ENCODE measurements around the gene BCOR. TPM values are rescaled to one million over a fixed set of nuclear protein-coding genes. Genes with fewer than 3 reads are reported as not detected.
A peak's percentile ranks its signal among the peaks of the same experiment; 100 is the strongest.

The BCOR gene
- total RNA-seq, 1 donor from 2014 or later = 19.8 TPM

GRCh38 chrX:40007756-40008705 lies 89.7 kb downstream of the BCOR start:
- peaks cover 0 to 42% (median 0%) of the 10 kb centered on the region in 3 donors for H3K27me3 ChIP-seq (ENCODE audit: control insufficient read depth in 3 of 3, insufficient read depth in 3 of 3, low read length in 3 of 3)
- peaks cover 23 to 39% (median 33%) of the 10 kb centered on the region in 3 donors for H3K4me1 ChIP-seq (ENCODE audit: control insufficient read depth in 3 of 3, insufficient read depth in 3 of 3, low read length in 3 of 3)
- no peak overlapping the region for H3K27ac ChIP-seq (ENCODE audit: low read depth, low read length)
- H3K4me3 ChIP-seq (ENCODE audit: low read length in 3 of 3) = no peak overlapping the region
- H3K9me3 ChIP-seq (ENCODE audit: control insufficient read depth in 3 of 3, low read length in 3 of 3) = no peaks in the 10 kb centered on the region
- H3K36me3 ChIP-seq (ENCODE audit: control insufficient read depth in 3 of 3, insufficient read depth in 3 of 3, low read length in 3 of 3) = no peaks in the 10 kb centered on the region
- no peak overlapping the region for H3K9ac ChIP-seq (ENCODE audit: low read depth in 1 of 3, low read length in 3 of 3)

- Histone ChIP-seq H3K4me1 (ENCODE audit: control insufficient read depth in 3 of 3, insufficient read depth in 3 of 3, low read length in 3 of 3) (peaks cover 18 to 31% (median 25%) of the 10 kb centered on the region in 3 donors), H3K9me3 (ENCODE audit: control insufficient read depth in 3 of 3, low read length in 3 of 3) (no peaks in the 10 kb centered on the region), H3K9ac (ENCODE audit: low read depth in 1 of 3, low read length in 3 of 3) (no peak overlapping the region), H3K36me3 (ENCODE audit: control insufficient read depth in 3 of 3, insufficient read depth in 3 of 3, low read length in 3 of 3) (no peaks in the 10 kb centered on the region), H3K4me3 (ENCODE audit: low read length in 3 of 3) (no peak overlapping the region), H3K27ac (ENCODE audit: low read depth, low read length) (no peak overlapping the region), H3K27me3 (ENCODE audit: control insufficient read depth in 3 of 3, insufficient read depth in 3 of 3, low read length in 3 of 3) (peaks cover 0 to 38% (median 0%) of the 10 kb centered on the region in 3 donors)
Measured at GRCh38 chrX:40007131-40007755, 90.5 kb downstream of the BCOR start.

GRCh38 chrX:40006106-40007017 lies 91.4 kb downstream of the BCOR start:
- Histone ChIP-seq H3K9ac (ENCODE audit: low read depth in 1 of 3, low read length in 3 of 3) (peak overlapping the region in 1 of 3 donors; percentile 3), H3K27me3 (ENCODE audit: control insufficient read depth in 3 of 3, insufficient read depth in 3 of 3, low read length in 3 of 3) (peaks cover 0 to 36% (median 0%) of the 10 kb centered on the region in 3 donors), H3K4me1 (ENCODE audit: control insufficient read depth in 3 of 3, insufficient read depth in 3 of 3, low read length in 3 of 3) (peaks cover 11 to 22% (median 18%) of the 10 kb centered on the region in 3 donors), H3K4me3 (ENCODE audit: low read length in 3 of 3) (peak overlapping the region in 1 of 3 donors; percentile 14), H3K36me3 (ENCODE audit: control insufficient read depth in 3 of 3, insufficient read depth in 3 of 3, low read length in 3 of 3) (no peaks in the 10 kb centered on the region), H3K9me3 (ENCODE audit: control insufficient read depth in 3 of 3, low read length in 3 of 3) (no peaks in the 10 kb centered on the region), H3K27ac (ENCODE audit: low read depth, low read length) (no peak overlapping the region)

- Histone ChIP-seq H3K27ac (ENCODE audit: low read depth, low read length) (no peak overlapping the region), H3K9ac (ENCODE audit: low read depth in 1 of 3, low read length in 3 of 3) (no peak overlapping the region), H3K9me3 (ENCODE audit: control insufficient read depth in 3 of 3, low read length in 3 of 3) (no peaks in the 10 kb centered on the region), H3K36me3 (ENCODE audit: control insufficient read depth in 3 of 3, insufficient read depth in 3 of 3, low read length in 3 of 3) (no peaks in the 10 kb centered on the region), H3K4me3 (ENCODE audit: low read length in 3 of 3) (no peak overlapping the region), H3K27me3 (ENCODE audit: control insufficient read depth in 3 of 3, insufficient read depth in 3 of 3, low read length in 3 of 3) (peaks cover 0 to 31% (median 0%) of the 10 kb centered on the region in 3 donors), H3K4me1 (ENCODE audit: control insufficient read depth in 3 of 3, insufficient read depth in 3 of 3, low read length in 3 of 3) (peaks cover 11 to 15% (median 12%) of the 10 kb centered on the region in 3 donors)
Measured at GRCh38 chrX:40005292-40006011, 92.3 kb downstream of the BCOR start.

- Histone ChIP-seq H3K27ac (ENCODE audit: low read depth, low read length) (no peak overlapping the region), H3K9ac (ENCODE audit: low read depth in 1 of 3, low read length in 3 of 3) (no peak overlapping the region), H3K9me3 (ENCODE audit: control insufficient read depth in 3 of 3, low read length in 3 of 3) (no peaks in the 10 kb centered on the region), H3K27me3 (ENCODE audit: control insufficient read depth in 3 of 3, insufficient read depth in 3 of 3, low read length in 3 of 3) (peaks cover 0 to 29% (median 0%) of the 10 kb centered on the region in 3 donors), H3K4me1 (ENCODE audit: control insufficient read depth in 3 of 3, insufficient read depth in 3 of 3, low read length in 3 of 3) (peaks cover 11 to 15% (median 12%) of the 10 kb centered on the region in 3 donors), H3K36me3 (ENCODE audit: control insufficient read depth in 3 of 3, insufficient read depth in 3 of 3, low read length in 3 of 3) (no peaks in the 10 kb centered on the region), H3K4me3 (ENCODE audit: low read length in 3 of 3) (no peak overlapping the region)
Measured at GRCh38 chrX:40004921-40005291, 92.9 kb downstream of the BCOR start.

- H3K27me3 ChIP-seq (ENCODE audit: control insufficient read depth in 3 of 3, insufficient read depth in 3 of 3, low read length in 3 of 3) = peaks cover 0 to 24% (median 0%) of the 10 kb centered on the region in 3 donors
- H3K36me3 ChIP-seq (ENCODE audit: control insufficient read depth in 3 of 3, insufficient read depth in 3 of 3, low read length in 3 of 3) = no peaks in the 10 kb centered on the region
- no peaks in the 10 kb centered on the region for H3K9me3 ChIP-seq (ENCODE audit: control insufficient read depth in 3 of 3, low read length in 3 of 3)
- H3K4me1 ChIP-seq (ENCODE audit: control insufficient read depth in 3 of 3, insufficient read depth in 3 of 3, low read length in 3 of 3) = peaks cover 10 to 11% (median 10%) of the 10 kb centered on the region in 3 donors
- H3K4me3 ChIP-seq (ENCODE audit: low read length in 3 of 3) = no peak overlapping the region
- no peak overlapping the region for H3K27ac ChIP-seq (ENCODE audit: low read depth, low read length)
- no peak overlapping the region for H3K9ac ChIP-seq (ENCODE audit: low read depth in 1 of 3, low read length in 3 of 3)
Measured at GRCh38 chrX:40004246-40004535, 93.6 kb downstream of the BCOR start.

GRCh38 chrX:40003428-40004245 lies 94.1 kb downstream of the BCOR start:
- Histone ChIP-seq H3K27me3 (ENCODE audit: control insufficient read depth in 3 of 3, insufficient read depth in 3 of 3, low read length in 3 of 3) (peaks cover 0 to 24% (median 0%) of the 10 kb centered on the region in 3 donors), H3K4me3 (ENCODE audit: low read length in 3 of 3) (no peak overlapping the region), H3K9me3 (ENCODE audit: control insufficient read depth in 3 of 3, low read length in 3 of 3) (no peaks in the 10 kb centered on the region), H3K9ac (ENCODE audit: low read depth in 1 of 3, low read length in 3 of 3) (no peak overlapping the region), H3K27ac (ENCODE audit: low read depth, low read length) (no peak overlapping the region), H3K4me1 (ENCODE audit: control insufficient read depth in 3 of 3, insufficient read depth in 3 of 3, low read length in 3 of 3) (peaks cover 10 to 11% (median 10%) of the 10 kb centered on the region in 3 donors), H3K36me3 (ENCODE audit: control insufficient read depth in 3 of 3, insufficient read depth in 3 of 3, low read length in 3 of 3) (no peaks in the 10 kb centered on the region)

GRCh38 chrX:40003071-40003427 lies 94.7 kb downstream of the BCOR start:
- Histone ChIP-seq H3K9me3 (ENCODE audit: control insufficient read depth in 3 of 3, low read length in 3 of 3) (no peaks in the 10 kb centered on the region), H3K27me3 (ENCODE audit: control insufficient read depth in 3 of 3, insufficient read depth in 3 of 3, low read length in 3 of 3) (peaks cover 0 to 21% (median 0%) of the 10 kb centered on the region in 3 donors), H3K4me3 (ENCODE audit: low read length in 3 of 3) (no peak overlapping the region), H3K27ac (ENCODE audit: low read depth, low read length) (no peak overlapping the region), H3K36me3 (ENCODE audit: control insufficient read depth in 3 of 3, insufficient read depth in 3 of 3, low read length in 3 of 3) (no peaks in the 10 kb centered on the region), H3K4me1 (ENCODE audit: control insufficient read depth in 3 of 3, insufficient read depth in 3 of 3, low read length in 3 of 3) (peaks cover 7 to 8% (median 8%) of the 10 kb centered on the region in 3 donors), H3K9ac (ENCODE audit: low read depth in 1 of 3, low read length in 3 of 3) (no peak overlapping the region)
